NCI-H2029 (cell line): ENCODE results near the gene ARHGAP22.

Source experiments
- DNase-seq: peaks from one replicate; lab custom pipeline; 2025; lab: John Stamatoyannopoulos, UW

Gene ARHGAP22

GRCh38 chr10:48511875-48512231 lies 93.0 kb downstream of the ARHGAP22 start:
- no peak for DNase-seq

- no peak for DNase-seq
Measured at GRCh38 chr10:48511066-48511874, 93.6 kb downstream of the ARHGAP22 start.

- no peak for DNase-seq
Measured at GRCh38 chr10:48509974-48510692, 94.7 kb downstream of the ARHGAP22 start.

GRCh38 chr10:48508791-48509772 lies 95.8 kb downstream of the ARHGAP22 start:
- DNase-seq = no peak

- no peak for DNase-seq
Measured at GRCh38 chr10:48507933-48508790, 96.7 kb downstream of the ARHGAP22 start.

GRCh38 chr10:48507494-48507893 lies 97.4 kb downstream of the ARHGAP22 start:
- DNase-seq = no peak

- no peak for DNase-seq
Measured at GRCh38 chr10:48506147-48506917, 98.5 kb downstream of the ARHGAP22 start.

- no peak for DNase-seq
Measured at GRCh38 chr10:48505394-48506112, 99.3 kb downstream of the ARHGAP22 start.

GRCh38 chr10:48504141-48504885 lies 100.6 kb downstream of the ARHGAP22 start:
- DNase-seq = no peak

GRCh38 chr10:48503293-48503911 lies 101.5 kb downstream of the ARHGAP22 start:
- DNase-seq = no peak

GRCh38 chr10:48502791-48503190 lies 102.1 kb downstream of the ARHGAP22 start:
- DNase-seq = no peak

GRCh38 chr10:48501787-48502771 lies 102.8 kb downstream of the ARHGAP22 start:
- no peak for DNase-seq

- DNase-seq = no peak
Measured at GRCh38 chr10:48501226-48501625, 103.6 kb downstream of the ARHGAP22 start.

- no peak for DNase-seq
Measured at GRCh38 chr10:48500771-48501170, 104.1 kb downstream of the ARHGAP22 start.

GRCh38 chr10:48498940-48499510 lies 105.8 kb downstream of the ARHGAP22 start:
- DNase-seq = no peak

GRCh38 chr10:48497780-48498770 lies 106.8 kb downstream of the ARHGAP22 start:
- DNase-seq = no peak
